IMR-90 (cell line): Measurements from ENCODE around the gene UNC5B. TPM values are rescaled to one million over a fixed set of nuclear protein-coding genes. Genes with fewer than 3 reads are reported as not detected.

Source experiments
- ATAC-seq: fragments of 200-7000 bp; cut with Tn5 transposase; 2 replicates; pipeline ENCODE4 v1.9.1; 2020; ENCODE audit warnings: low read depth, mild to moderate bottlenecking, moderate library complexity
- BruUV-seq: library from RNA; stranded (reverse); fragments of 400-500 nt; replicated peaks from 2 replicates; lab custom pipeline; 2021; lab: Mats Ljungman, UMichigan
- CTCF ChIA-PET: fragments of 300-600 bp; formaldehyde crosslinking; extraction: SDS; loops from one replicate; lab custom pipeline; 2021; ENCODE audit warnings: antibody characterized with exemption; lab: Yijun Ruan, JAX
- POLR2A ChIA-PET: fragments of 300-600 bp; sonication (Branson Sonifier 250); formaldehyde crosslinking; loops from one replicate; lab custom pipeline; 2022; ENCODE audit warnings: antibody characterized with exemption; ENCODE audit not compliant: unreplicated experiment; lab: Charles Lee
- DNase-seq: peaks from one replicate; pipeline ENCODE4 v3.0.0; 2013
- H2AFZ ChIP-seq: replicated peaks from 2 replicates; pipeline ENCODE3; 2013; ENCODE audit warnings: low read length, mild to moderate bottlenecking; ENCODE audit not compliant: poor library complexity
- H2AK5ac ChIP-seq: 2 replicates; pipeline ENCODE4 v1.6.1; 2013; ENCODE audit warnings: low read depth, low read length, inconsistent platforms
- H2AK9ac ChIP-seq: replicated peaks from 2 replicates; pipeline ENCODE3; 2013; ENCODE audit warnings: mild to moderate bottlenecking, low read depth, low read length, moderate library complexity; ENCODE audit not compliant: poor library complexity
- H2BK120ac ChIP-seq: 2 replicates; pipeline ENCODE4 v1.6.1; 2013; ENCODE audit warnings: low read depth, low read length, inconsistent platforms
- H2BK15ac ChIP-seq: 3 replicates; pipeline ENCODE4 v1.6.1; 2013; ENCODE audit warnings: low read depth, low read length, inconsistent platforms
- H2BK20ac ChIP-seq: 2 replicates; pipeline ENCODE4 v1.6.1; 2013; ENCODE audit warnings: low read depth, mild to moderate bottlenecking, inconsistent platforms, low read length, moderate library complexity
- H2BK5ac ChIP-seq: 2 replicates; pipeline ENCODE4 v1.6.1; 2013; ENCODE audit warnings: mild to moderate bottlenecking, low read depth, low read length, inconsistent platforms; ENCODE audit not compliant: poor library complexity, severe bottlenecking
- H3K14ac ChIP-seq: replicated peaks from 2 replicates; pipeline ENCODE4 v1.6.1; 2013; ENCODE audit warnings: low read depth, low read length, inconsistent platforms
- H3K18ac ChIP-seq: 2 replicates; pipeline ENCODE4 v1.6.1; 2013; ENCODE audit warnings: low read depth, low read length, control low read depth
- H3K23ac ChIP-seq: 2 replicates; pipeline ENCODE4 v1.6.1; 2013; ENCODE audit warnings: low read depth, low read length, inconsistent platforms
- H3K27ac ChIP-seq: 2 replicates; pipeline ENCODE4 v1.5.1; 2013; ENCODE audit warnings: mild to moderate bottlenecking, control low read depth, low read length; ENCODE audit not compliant: insufficient read depth
- H3K27me3 ChIP-seq: 2 replicates; pipeline ENCODE4 v1.6.1; 2013; ENCODE audit warnings: low read length; ENCODE audit not compliant: control insufficient read depth, insufficient read depth
- H3K36me3 ChIP-seq: 2 replicates; pipeline ENCODE4 v1.6.1; 2013; ENCODE audit warnings: low read length, mixed read lengths; ENCODE audit not compliant: control insufficient read depth, insufficient read depth
- H3K4ac ChIP-seq: 2 replicates; pipeline ENCODE4 v1.6.1; 2013; ENCODE audit warnings: low read depth, low read length, inconsistent platforms
- H3K4me1 ChIP-seq: 2 replicates; pipeline ENCODE4 v1.6.1; 2013; ENCODE audit warnings: low read length, mixed read lengths; ENCODE audit not compliant: control insufficient read depth, insufficient read depth
- H3K4me2 ChIP-seq: 2 replicates; pipeline ENCODE4 v1.6.1; 2013; ENCODE audit warnings: low read depth, mild to moderate bottlenecking, control low read depth, low read length, moderate library complexity
- H3K4me3 ChIP-seq: 2 replicates; pipeline ENCODE4 v1.5.1; 2013; ENCODE audit warnings: low read depth, mild to moderate bottlenecking, control low read depth, low read length, moderate library complexity; ENCODE audit not compliant: insufficient read depth
- H3K56ac ChIP-seq: 2 replicates; pipeline ENCODE4 v1.6.1; 2013; ENCODE audit warnings: low read length, inconsistent platforms; ENCODE audit not compliant: insufficient read depth; ENCODE audit errors: extremely low read depth
- H3K79me1 ChIP-seq, 2 experiments: 2 replicates each; pipeline ENCODE4 v1.6.1; 2013; ENCODE audit warnings: low read length in 2 of 2, inconsistent platforms in 1 of 2, low read depth in 1 of 2
- H3K9ac ChIP-seq: 2 replicates; pipeline ENCODE4 v1.6.1; 2013; ENCODE audit warnings: low read depth, low read length, control low read depth
- H3K9me1 ChIP-seq: 2 replicates; pipeline ENCODE4 v1.6.1; 2013; ENCODE audit warnings: low read length, inconsistent platforms; ENCODE audit not compliant: insufficient read depth
- H3K9me3 ChIP-seq: 2 replicates; pipeline ENCODE4 v1.6.1; 2013; ENCODE audit warnings: low read length; ENCODE audit not compliant: control insufficient read depth, insufficient read depth
- H4K20me1 ChIP-seq: 2 replicates; pipeline ENCODE4 v1.6.1; 2013; ENCODE audit warnings: low read length, inconsistent platforms; ENCODE audit not compliant: insufficient read depth
- H4K5ac ChIP-seq: 2 replicates; pipeline ENCODE4 v1.6.1; 2013; ENCODE audit warnings: mild to moderate bottlenecking, low read depth, low read length, control low read depth
- H4K8ac ChIP-seq, 2 experiments: 2 replicates each; pipeline ENCODE4 v1.6.1; 2013; ENCODE audit warnings: low read depth in 2 of 2, low read length in 2 of 2, control low read depth in 1 of 2, inconsistent platforms in 1 of 2
- H4K91ac ChIP-seq: 2 replicates; pipeline ENCODE4 v1.6.1; 2013; ENCODE audit warnings: low read depth, low read length, inconsistent platforms; ENCODE audit not compliant: insufficient read depth
- CEBPB ChIP-seq: IDR thresholded peaks from 2 replicates; pipeline ENCODE4 v1.6.1; 2012; ENCODE audit warnings: low read depth, low read length, improper control_type of control experiment
- CHD1 ChIP-seq: IDR thresholded peaks from 2 replicates; pipeline ENCODE4 v1.6.1; 2012; ENCODE audit warnings: low read depth, low read length, improper control_type of control experiment
- FOS ChIP-seq: fragments of 150-350 bp; IDR thresholded peaks from 2 replicates; pipeline ENCODE4 v1.6.1; 2016; ENCODE audit warnings: low read depth, low read length
- MAZ ChIP-seq: IDR thresholded peaks from 2 replicates; pipeline ENCODE4 v1.6.1; 2012; ENCODE audit warnings: low read depth, mild to moderate bottlenecking, low read length, improper control_type of control experiment, moderate library complexity, borderline replicate concordance
- MXI1 ChIP-seq: IDR thresholded peaks from 2 replicates; pipeline ENCODE4 v1.6.1; 2012; ENCODE audit warnings: low read depth, mild to moderate bottlenecking, low read length, moderate library complexity, borderline replicate concordance
- RAD21 ChIP-seq: IDR thresholded peaks from 2 replicates; pipeline ENCODE4 v1.6.1; 2012; ENCODE audit warnings: low read length, improper control_type of control experiment
- RCOR1 ChIP-seq: IDR thresholded peaks from 2 replicates; pipeline ENCODE4 v1.6.1; 2012; ENCODE audit warnings: mild to moderate bottlenecking, low read length, improper control_type of control experiment; ENCODE audit not compliant: insufficient replicate concordance
- SMC3 ChIP-seq: fragments of 150-350 bp; IDR thresholded peaks from 2 replicates; pipeline ENCODE4 v1.6.1; 2016; ENCODE audit warnings: low read depth, mild to moderate bottlenecking, antibody characterized with exemption, low read length, moderate library complexity
- WGBS, 2 experiments: methylation state at CpG; one replicate each; pipeline versions ENCODE4 v1.1.5 to v1.1.7; 2013; ENCODE audit warnings: missing lambda C conversion rate in 2 of 2; ENCODE audit not compliant: insufficient read length in 1 of 2; ENCODE audit errors: extremely low coverage in 2 of 2; 5-methylcytosine and 5-hydroxymethylcytosine counted together
- dilution Hi-C: fragments of 300-500 bp; cut with HindIII; formaldehyde crosslinking; loops from one replicate; pipeline ENCODE4 v1.14.3; 2018; ENCODE audit warnings: low sequenced_read_pairs; ENCODE audit not compliant: unreplicated experiment
- in situ Hi-C: fragments of 300-500 bp; cut with MboI; formaldehyde crosslinking; loops from 3 replicates; pipeline ENCODE4 v1.14.3; 2019; ENCODE audit warnings: low sequenced_read_pairs, inconsistent platforms, mixed read lengths
- intact Hi-C: fragments of 100-400 bp; cut with micrococcal nuclease; formaldehyde crosslinking; loops from 2 replicates; pipeline ENCODE4 v1.10.0; 2022
- polyA plus RNA-seq, 3 experiments: library from polyadenylated mRNA; depleted of rRNA; stranded (reverse); fragments of >200 nt; gene quantifications; 2 replicates each; pipeline ENCODE4 v1.2.3, GENCODE V29; 2012; ENCODE audit warnings: low replicate concordance in 1 of 3
- total RNA-seq: library from RNA; depleted of rRNA; stranded (reverse); fragments of >200 nt; gene quantifications from 2 replicates; pipeline ENCODE4 v1.2.3, GENCODE V29; 2012

Gene UNC5B
- total and polyA plus RNA-seq, 2 of the 4 experiments (the other 2 are of a cell fraction) = 1.6 to 4.2 TPM

- Histone ChIP-seq H2AFZ (peak overlapping the region; percentile 91), H4K5ac (no peak overlapping the region), H3K4me1 (peaks cover 18% of the 10 kb centered on the region), H3K36me3 (no peaks in the 10 kb centered on the region), H3K27me3 (peaks cover 26% of the 10 kb centered on the region), H2BK120ac (peak overlapping the region; percentile 46; the same call in 1 of the 2 replicates), H3K9ac (peak overlapping the region; percentile 49; the same call in 1 of the 2 replicates), H3K79me1 (peaks cover 18 to 35% of the 10 kb centered on the region in 2 experiments; a peak in 3 of 4 replicates), H3K14ac (0 out of 2 replicates have a peak overlapping the region, but pooled peaks have one; percentile 54), H3K4me3 (peak overlapping the region; percentile 63), H4K20me1 (peaks cover 24% of the 10 kb centered on the region; the same call in 1 of the 2 replicates), H2AK9ac (peak overlapping the region; percentile 88), H4K91ac (no peak overlapping the region; the same call in 1 of the 2 replicates), H3K9me1 (0 out of 2 replicates have a peak, but pooled peaks cover 9% of the 10 kb centered on the region), H4K8ac (no peak overlapping the region; a peak in 1 of 4 replicates), H3K4me2 (peak overlapping the region; percentile 95), H3K4ac (peak overlapping the region; percentile 36), H3K23ac (peak overlapping the region; percentile 56; the same call in 1 of the 2 replicates), H3K27ac (peak overlapping the region; percentile 17; the same call in 1 of the 2 replicates), H3K56ac (no peak overlapping the region), H3K9me3 (no peaks in the 10 kb centered on the region), H2BK20ac (no peak overlapping the region), H3K18ac (no peak overlapping the region; the same call in 1 of the 2 replicates), H2AK5ac (no peak overlapping the region), H2BK15ac (no peak overlapping the region), H2BK5ac (no peak overlapping the region)
- DNase-seq = peak; percentile 80
- 0% methylated on average over 7 of the region's 33 CpGs; no CpG with 5 or more reads in 1 of the 2 experiments for WGBS, 2 experiments
- ChIA-PET POLR2A (no interaction called here), CTCF (no interaction called here)
- TF ChIP-seq CEBPB (0 out of 2 replicates have a peak, but pooled peaks have one; percentile 14), SMC3 (no peak), FOS (no peak), CHD1 (no peak), RCOR1 (no peak), MAZ (peak; percentile 25; the same call in 1 of the 2 replicates), MXI1 (no peak), RAD21 (peak; percentile 10; the same call in 1 of the 2 replicates)
- ATAC-seq = 0 out of 2 replicates have a peak, but pooled peaks have one; percentile 2
- intact Hi-C loops (loop anchor here (2.0 to 10.0 kb wide), 2 partner anchors 47 to 399 kb away; partner anchors contain the start of gene SGPL1), dilution Hi-C loops (no loop called here), in situ Hi-C loops (loop anchor here (5.0 kb wide), 1 partner anchor 53 kb away; no protein-coding TSS in a partner anchor)
- no TSS peak for BruUV-seq
These were observed 1.5 kb downstream of the UNC5B start for GRCh38 chr10:71213761-71214440.
